DMS 273 (cell line): ENCODE results near the gene PDZD7.

ENCODE experiments used
- DNase-seq: peaks from one replicate; lab custom pipeline; 2025; ENCODE audit not compliant: unreplicated experiment; lab: John Stamatoyannopoulos, UW

Gene PDZD7

DNA sequence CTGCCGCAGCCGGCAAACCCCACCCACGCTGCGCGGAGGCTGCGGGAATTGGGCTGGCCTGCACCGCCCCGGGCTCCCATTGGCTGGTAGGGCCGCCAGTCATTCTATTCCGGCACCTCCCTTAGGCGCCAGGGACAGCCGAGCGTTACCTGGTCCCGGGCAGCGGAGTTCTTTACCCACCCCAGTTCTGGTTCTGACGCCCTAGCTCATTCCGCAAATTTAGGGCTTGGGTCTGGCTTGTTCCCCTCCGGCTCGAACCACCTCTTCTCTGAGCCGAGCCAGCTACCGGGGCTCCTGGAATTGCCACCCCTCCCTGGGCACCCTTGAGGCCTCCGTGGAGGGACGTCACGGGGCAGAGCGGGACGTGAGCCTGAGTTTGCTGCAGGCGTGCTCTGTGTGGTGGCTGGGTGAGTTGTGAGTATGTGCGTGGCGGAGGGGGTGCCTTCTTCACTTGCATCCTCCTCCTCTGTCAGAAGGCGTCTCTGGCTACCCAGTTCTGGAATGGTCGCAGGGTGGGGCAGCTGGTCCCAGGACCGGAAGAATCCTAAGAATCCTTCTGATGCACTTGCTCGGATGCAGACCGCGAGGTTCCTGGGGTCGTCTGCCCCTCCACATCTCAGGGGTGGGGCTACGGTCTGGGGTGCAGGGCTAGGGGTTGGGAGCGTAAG lies at the start of gene PDZD7, which contains the start of gene SFXN3:
Gene PDZD7, minus strand, starts transcription at position 2 of the 668 bp plus-strand sequence. CDS start 910 bp downstream, outside the sequence.
Gene SFXN3, plus strand, starts transcription at position 107 of the 668 bp plus-strand sequence. CDS start 3,461 bp downstream, outside the sequence.
- DNase-seq: peak; percentile 93

DNA sequence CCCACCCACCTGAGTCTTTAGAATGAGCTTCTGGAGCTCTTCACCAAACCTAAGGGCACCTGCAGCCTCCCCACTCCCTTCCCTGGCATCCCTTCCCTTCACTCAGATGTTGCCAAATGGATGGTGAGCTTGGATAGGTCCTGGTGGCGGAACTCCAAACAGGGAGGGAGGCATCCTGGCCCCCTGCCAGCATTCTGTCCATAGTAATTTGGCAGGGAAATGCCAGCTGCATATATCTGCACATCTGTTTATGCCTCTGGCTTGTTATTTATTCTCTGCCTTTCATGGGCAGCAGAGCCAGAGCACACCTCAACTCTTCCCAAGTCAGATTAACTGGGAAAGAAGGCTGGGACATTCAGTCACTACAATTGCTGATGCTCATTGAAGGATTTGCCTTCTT lies 48.9 kb upstream of the PDZD7 start:
- peak; percentile 67 for DNase-seq

DNA sequence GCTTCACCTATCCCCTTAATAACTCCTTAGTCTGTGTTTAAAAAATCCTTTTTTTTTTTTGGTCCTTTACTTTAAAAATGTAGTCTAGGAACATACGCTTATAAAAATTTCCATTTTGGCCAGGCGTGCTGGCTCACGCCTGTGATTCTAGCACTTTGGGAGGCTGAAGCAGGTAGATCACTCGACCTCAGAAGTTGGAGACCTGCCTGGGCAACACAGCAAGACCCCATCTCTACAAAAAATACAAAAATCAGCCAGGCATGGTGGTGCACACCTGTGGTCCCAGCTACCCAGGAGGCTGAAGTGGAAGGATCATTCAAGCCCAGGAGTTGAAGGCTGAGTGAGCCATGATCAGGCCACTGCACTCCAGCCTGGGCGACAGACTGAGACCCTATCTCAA lies 45.7 kb upstream of the PDZD7 start:
- no peak for DNase-seq

DNA sequence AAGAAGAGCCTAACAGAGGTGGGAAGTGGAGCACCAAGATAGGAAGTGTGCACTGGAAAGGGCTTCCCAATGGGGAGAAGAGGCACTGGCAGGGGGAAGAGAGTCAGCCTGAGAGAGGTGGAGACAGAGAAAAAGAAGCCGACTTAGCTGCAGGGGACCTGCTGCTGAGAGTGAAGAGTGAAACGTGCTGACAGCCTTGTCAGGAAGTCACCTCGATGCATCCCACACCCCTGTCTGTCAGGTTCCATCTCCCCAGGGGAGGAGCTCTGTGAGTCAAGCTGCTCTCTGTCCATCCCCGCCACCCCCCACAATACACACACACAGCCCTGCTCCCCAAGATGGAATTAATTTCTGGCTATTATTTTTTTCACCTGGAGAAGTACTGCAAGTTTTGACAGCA lies 44.8 kb upstream of the PDZD7 start:
- no peak for DNase-seq

DNA sequence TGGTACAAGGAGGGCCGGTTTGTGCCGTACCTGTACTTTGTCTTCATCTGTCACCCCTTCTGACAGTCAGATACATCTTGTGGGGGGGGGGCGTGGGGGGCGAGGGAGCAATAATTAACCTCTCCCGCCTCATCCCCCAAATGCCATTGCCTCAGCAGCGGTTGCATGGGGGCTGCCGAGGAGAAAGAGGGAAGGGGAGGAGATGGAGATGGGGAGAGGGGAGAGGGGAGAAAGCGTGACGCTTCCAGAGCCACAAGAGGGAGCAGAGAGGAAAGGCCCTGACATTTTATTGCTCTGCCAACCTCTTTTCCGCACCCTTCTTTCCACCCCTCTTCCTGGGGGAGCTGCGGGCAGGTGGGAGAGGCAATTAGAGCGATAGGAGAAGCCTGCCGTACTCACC lies 42.7 kb upstream of the PDZD7 start:
- no peak for DNase-seq

DNA sequence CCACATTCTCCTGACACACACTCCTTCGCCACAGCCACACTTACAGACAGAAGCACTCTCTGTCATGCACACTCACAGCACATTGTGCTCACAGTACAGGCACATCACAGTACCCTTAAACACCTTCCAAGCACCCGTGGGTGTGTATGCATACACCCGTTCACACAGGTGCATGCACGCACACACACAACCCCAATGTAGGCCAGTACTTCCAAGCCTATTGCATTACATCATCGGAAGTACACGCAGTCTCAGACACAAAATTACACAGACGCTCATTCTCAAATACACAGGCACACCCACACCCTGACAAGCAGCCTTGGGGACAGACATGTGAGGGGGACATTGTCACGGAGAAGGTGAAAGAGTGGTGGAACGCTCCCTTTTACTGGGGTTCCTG lies 42.0 kb upstream of the PDZD7 start:
- no peak for DNase-seq

DNA sequence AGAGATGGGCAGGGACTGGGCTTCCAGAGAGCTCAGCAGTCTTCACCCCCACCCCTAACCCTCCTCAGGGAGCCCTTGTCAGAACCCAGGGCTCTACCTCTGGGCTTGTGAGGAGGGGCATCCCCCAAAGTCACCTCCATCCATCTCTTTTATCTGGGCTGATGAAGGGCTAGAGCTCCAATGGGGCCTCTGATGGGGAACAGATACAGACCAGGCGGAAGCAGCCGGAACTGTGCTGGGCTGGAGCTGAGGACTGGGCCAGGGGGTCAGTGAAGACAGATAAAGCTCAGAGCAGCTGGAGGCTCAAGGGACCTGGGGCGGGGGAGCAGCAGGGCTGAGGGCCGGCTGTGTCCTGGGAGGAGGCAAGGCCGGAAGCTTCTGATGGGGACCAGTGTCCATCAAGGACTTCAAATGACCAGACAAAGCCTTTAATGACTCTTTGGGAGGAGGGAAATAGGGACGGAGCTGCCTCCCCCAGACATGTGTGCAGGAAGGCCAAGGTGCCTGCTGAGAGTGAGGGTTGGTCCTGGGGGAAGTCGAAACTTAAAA lies 41.0 kb upstream of the PDZD7 start:
- DNase-seq: no peak

DNA sequence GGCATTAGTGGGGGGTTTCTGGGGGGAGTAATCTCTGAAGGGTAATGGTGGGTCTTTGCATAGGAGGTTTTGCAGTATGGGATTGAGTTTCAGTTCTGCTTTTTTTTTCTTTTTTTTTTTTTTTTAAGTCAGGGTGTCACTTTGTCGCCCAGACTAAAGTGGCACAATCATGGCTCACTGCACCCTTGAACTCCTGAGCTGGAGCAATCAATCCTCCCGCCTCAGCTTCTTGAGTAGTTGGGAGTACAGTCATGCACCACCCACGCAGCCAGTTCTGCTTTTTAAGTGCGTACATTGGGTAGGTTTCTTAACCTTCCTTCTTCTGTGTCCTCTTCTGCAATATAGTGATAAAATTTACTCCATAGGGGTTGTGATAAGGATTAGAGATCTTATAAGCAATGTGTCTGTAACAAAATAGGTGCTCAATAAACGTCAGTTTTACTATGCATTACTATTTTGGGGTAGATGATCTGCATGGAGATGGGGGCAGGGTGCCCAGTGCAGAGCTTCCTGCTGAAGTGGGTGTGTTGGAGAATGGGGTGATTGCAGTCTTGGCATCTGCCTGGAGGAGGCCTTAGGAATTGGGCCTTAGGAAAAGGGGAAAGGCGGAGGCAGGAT lies 40.4 kb upstream of the PDZD7 start:
- DNase-seq: no peak

DNA sequence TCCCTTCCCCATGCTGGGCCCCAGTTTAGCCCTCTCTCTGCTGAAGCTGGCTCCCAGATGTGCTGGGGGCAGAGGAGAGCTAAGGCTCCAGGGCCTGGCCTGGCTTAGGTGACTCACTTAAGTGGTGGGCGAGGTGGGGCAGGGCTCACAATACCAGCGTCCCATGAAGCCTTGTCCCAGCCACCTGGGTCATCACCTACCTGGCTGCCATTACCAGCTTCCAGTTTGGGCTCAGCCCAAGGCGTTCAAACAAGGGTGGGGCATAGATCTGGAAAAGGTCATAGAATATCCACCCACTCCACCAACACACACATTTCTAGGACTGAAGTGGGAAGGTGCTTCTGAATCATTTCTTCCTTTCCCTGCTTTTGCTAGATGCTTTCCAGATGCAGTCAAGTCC lies 39.2 kb upstream of the PDZD7 start:
- no peak for DNase-seq

DNA sequence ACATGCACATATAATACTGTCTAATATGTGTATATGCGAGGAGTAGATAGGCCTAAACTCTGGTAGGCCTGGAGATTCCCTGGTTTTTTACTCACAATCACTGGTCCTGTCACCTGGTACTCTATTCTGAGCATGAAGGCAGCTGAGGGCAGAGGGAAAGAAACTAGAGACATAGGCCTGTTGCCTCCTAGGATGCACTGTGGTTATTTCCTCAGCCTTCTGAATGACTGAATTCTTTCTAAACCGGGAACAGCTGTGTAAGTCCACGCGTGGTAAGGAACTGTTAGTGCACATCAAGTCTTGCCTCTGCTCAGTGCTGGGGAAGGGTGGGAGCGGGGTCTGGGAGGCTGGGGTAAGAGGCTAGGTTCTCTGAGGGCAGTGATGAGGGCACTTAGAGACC lies 38.5 kb upstream of the PDZD7 start:
- DNase-seq: no peak

DNA sequence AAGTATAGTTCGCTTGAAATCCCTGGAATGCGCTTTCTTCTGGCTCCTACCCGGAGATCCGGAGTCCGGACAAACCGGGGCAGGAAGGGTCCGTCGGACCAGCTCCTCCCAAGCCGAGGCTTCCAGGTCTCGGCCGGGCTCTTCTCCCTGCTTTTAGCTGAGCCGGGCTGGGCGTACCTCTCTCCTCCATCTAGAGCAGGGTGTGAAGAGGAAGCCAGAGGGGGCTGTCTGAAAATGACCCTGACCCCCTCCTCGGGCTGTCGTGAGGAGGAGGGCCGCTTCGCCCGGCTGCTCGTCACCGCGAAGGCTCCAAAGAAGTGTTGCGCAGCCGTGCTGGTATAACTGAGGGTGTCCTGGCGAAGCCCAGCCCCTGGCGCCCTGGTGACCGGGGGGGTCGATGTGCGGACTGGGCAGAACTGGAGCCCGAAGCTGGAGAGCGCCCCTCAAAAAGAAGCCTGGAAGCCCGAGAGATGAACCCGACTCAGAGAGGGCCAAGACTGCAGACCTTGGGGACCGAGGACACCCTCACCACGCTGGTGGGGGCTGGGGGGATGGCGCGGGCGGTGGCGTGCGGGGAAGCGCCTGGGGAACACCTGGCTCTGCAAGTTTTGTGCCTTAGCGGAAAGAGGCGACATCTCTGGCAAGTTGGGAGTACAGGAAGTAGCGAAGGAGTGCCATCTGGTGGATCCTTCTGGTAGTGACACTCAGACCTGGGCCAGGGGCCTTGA lies 36.6 kb upstream of the PDZD7 start:
- DNase-seq: peak; percentile 88

DNA sequence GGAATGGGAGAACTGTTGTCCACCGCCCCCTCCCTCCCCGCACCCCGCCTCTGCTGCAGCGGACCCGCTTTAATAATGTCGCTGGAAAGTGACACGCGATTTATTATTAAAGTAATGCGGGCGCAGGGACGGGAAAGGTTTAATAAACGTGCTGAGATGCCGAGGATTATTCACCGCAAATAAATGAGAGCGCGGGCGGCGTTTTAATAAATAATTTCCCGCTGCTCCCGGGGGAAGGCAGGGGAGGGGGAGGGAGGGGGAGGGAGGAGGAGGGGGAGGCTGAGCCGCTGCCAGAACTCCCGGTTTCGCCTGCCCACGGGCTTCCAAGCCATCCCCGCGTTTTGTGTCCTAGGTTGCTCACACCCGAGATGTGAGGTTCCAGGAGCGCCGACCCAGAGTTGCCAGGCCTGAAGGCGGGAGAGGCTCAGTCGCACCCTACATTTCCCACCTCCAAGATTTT lies 36.0 kb upstream of the PDZD7 start:
- peak; percentile 73 for DNase-seq

DNA sequence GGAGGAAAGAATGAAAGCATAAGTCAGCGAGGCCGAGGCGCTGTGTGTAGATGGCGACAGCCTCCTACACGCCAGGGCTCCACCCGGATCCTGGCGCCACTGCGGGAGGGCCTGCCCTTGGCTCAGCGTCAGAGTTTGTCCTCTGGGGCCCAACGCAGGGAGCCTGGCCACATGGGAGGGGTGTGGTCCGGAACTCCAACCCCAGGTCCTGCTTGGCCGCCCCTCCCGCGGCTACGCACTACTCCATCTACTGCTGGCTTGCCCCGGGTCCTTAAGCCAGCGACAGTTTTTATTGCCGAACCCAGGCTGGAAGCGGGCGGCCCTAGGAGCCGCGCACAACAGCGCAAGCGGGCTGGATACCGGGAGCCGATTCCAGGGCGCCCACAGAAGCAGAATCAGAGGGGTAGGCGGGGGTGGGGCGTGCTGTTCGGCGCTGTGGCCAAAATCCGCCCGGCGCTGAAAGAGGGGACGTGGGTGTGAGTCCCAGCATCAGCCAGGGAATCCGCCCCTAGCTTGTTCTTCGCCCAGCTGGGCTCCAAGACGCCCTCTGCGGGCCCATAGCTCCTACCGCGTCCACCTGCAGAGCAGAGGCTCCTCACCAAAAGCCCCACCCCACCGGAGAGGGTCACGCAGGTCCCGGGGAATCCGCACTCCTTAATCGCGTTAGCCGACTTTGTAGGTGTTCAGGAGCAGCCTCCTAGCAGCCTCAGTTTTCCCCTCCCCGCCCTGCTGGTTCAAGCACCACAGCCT lies 35.4 kb upstream of the PDZD7 start:
- DNase-seq: peak; percentile 84

DNA sequence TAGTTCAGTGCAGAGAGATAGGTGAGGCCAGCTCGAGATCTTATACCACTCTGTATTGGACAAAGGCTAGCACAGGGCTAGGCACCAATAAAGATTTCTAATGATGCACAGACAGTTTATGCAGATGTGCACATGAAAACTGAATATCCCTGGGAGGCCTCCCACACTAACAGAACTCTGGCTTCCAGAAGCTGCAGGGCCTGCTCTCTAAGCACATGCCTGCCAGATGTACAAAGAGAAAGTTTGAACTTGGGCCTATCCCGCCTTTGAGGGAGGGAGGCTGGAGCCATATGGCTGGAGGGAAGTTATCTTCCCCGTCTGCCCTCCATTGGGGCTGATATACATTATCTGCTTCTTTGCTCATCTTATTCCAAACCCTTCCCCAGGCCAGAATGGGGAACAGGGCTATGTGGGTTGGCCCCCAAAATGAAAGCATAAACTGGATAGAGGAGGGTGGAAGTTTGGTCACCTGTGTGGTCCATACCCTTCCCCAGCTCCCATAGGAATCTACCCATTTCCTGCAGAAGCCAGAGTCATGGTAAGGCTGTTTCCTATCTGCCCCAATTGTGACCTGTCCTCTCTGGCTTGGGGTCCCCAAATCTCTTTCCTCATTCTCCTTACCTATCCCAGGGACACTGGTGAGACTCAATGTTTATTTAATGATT lies 34.7 kb upstream of the PDZD7 start:
- DNase-seq: peak; percentile 77

DNA sequence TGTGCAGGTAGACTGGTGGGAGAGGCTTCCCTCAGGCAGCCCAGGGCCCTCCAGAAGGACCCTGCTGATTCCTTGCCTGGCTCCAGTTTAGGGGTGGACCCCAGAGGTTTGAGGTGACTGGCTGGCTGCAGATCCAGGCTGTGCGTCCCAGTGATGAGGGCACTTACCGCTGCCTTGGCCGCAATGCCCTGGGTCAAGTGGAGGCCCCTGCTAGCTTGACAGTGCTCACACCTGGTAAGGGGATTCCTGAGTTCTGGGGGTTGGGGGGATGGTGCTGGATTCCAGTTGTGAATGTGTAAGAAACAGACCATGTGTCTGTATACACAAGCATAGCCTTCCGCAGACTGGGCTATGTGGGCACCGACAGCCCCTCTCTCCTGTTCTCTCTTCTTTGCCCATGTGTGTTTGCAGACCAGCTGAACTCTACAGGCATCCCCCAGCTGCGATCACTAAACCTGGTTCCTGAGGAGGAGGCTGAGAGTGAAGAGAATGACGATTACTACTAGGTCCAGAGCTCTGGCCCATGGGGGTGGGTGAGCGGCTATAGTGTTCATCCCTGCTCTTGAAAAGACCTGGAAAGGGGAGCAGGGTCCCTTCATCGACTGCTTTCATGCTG lies 33.6 kb upstream of the PDZD7 start:
- no peak for DNase-seq

DNA sequence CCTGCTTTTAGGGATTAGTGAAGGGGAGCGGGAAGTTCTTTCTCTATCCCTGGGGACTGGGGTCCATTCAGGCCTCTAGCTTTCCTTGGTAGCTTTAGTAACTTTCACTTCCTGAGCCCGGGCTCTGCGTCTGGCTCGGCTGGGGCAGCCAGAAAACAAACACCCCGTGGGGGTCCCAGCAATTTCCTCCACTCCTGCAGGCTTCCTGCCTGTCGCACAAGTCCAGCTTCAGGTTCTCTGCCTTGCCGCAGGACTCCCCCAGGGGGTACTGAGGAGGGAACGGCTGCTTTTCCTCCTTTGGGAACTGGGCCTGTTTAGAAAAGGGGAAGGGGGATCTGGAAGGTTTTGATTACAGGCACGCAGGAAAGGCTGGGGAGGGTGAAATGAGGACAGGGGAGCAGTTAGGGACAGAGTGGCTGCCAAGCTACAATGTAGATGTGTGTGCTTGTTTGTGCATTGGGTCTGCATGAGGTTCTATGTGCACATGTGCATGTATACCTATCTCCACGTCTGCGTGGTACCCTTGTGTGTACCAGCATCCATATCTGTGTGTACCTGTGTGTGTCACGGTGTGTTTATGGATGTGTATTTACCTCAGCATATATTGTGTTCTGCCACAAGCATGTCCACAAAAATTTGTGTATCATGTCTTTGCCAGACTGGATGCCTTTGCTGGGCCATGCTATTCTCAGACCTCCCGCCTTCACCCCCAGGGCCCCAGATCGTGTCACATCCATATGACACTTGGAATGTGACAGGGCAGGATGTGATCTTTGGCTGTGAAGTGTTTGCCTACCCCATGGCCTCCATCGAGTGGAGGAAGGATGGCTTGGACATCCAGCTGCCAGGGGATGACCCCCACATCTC lies 32.9 kb upstream of the PDZD7 start:
- peak; percentile 24 for DNase-seq

DNA sequence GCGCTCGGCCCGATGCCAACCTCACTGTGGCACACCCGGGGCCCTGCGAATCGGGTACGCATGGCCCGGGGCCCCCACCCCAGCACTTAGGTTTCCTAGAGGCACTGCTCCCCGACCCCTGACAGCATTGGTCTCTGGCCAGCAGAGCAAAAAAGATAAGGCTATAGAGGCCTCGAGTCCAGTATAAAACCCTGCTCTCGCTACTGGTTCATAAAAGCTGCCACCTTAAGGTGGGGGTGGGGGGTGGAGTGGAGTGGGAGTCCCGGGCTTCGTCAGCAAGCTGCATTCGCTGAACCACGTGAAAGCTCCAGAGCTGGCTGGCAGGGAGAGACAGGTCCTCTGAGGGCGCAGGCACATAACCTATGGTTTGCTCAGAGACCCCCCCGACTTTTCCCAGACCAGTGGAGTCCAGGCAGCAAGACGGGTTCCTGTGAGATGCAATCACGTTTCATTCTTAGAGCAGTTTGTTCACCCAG lies 32.2 kb upstream of the PDZD7 start:
- DNase-seq: peak; percentile 28

DNA sequence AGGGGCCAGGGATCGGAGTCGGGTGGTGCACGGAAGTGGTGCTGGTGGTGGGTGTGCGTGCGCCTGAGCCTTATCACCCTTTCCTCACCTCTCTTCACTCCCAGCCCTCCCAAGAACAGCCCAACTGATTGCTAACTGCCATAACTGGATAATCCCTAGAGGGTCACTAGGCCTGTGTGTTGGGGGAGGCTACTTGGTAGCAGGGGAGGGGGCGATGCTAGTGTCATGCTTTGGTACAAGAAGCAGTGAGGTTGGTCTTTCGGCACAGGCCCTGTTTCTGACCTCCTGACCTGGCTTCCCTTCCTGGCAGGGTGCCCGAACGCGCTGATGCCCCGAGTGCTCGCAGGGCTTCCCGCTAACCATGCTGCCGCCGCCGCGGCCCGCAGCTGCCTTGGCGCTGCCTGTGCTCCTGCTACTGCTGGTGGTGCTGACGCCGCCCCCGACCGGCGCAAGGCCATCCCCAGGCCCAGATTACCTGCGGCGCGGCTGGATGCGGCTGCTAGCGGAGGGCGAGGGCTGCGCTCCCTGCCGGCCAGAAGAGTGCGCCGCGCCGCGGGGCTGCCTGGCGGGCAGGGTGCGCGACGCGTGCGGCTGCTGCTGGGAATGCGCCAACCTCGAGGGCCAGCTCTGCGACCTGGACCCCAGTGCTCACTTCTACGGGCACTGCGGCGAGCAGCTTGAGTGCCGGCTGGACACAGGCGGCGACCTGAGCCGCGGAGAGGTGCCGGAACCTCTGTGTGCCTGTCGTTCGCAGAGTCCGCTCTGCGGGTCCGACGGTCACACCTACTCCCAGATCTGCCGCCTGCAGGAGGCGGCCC lies 31.5 kb upstream of the PDZD7 start:
- DNase-seq: peak; percentile 75
